Peyer's patch (tissue), 4 donors: ENCODE measurements around the gene USP34. TPM values are rescaled to one million over a fixed set of nuclear protein-coding genes. Genes with fewer than 3 reads are reported as not detected.
"Not testable (repeated sequence)": the region's sequence is repeated elsewhere in the genome, so short reads cannot be mapped to it uniquely, and the experiment has no call there.

ENCODE experiments used
- DNase-seq, 3 donors: peaks; one replicate each; pipeline ENCODE4 v3.0.0-alpha.2; 2017 to 2019
- H3K27ac ChIP-seq, 4 donors: fragments of 200-600 bp; sonication (generic); one replicate each; pipeline ENCODE4 v1.5.1; 2016 to 2019
- H3K27me3 ChIP-seq, 2 donors: fragments of 200-600 bp; sonication (generic); one replicate each; pipeline ENCODE4 v1.5.1; 2019
- H3K36me3 ChIP-seq, 3 donors: fragments of 200-600 bp; sonication (generic); one replicate each; pipeline ENCODE4 v1.5.1; 2016 to 2019
- H3K4me1 ChIP-seq, 4 donors: fragments of 200-600 bp; sonication (generic); one replicate each; pipeline ENCODE4 v1.5.1; 2016 to 2019
- H3K4me3 ChIP-seq, 4 donors: fragments of 200-600 bp; sonication (generic); 1 replicate in 3 of 4; 2 replicates in 1 of 4; pipeline ENCODE4 v1.5.1; 2016 to 2019; ENCODE audit warnings: mild to moderate bottlenecking in 1 of 4
- H3K9me3 ChIP-seq, 4 donors: fragments of 200-600 bp; sonication (generic); one replicate each; pipeline ENCODE4 v1.5.1; 2016 to 2019; ENCODE audit warnings: mild to moderate bottlenecking in 1 of 4
- POLR2A ChIP-seq, 2 donors: fragments of 450-650 bp; IDR thresholded peaks; one replicate each; pipeline ENCODE4 v1.5.1; 2017; ENCODE audit warnings: antibody characterized with exemption in 2 of 2, mild to moderate bottlenecking in 2 of 2, moderate library complexity in 2 of 2
- total RNA-seq, 4 donors: library from RNA; depleted of rRNA; stranded (reverse); fragments of >200 nt; gene quantifications; one replicate each; pipeline ENCODE4 v1.1.0, GENCODE V29; 2016
- TF ChIP-seq, protein P1 (sequence below), 6 experiments: fragments of 450-650 bp in 4 of 6; fragments of 200-600 bp in 2 of 6; sonication (generic) in 1 of 6; IDR thresholded peaks; one replicate each; pipeline ENCODE4 v1.5.1; 2017 to 2019; ENCODE audit warnings: antibody characterized with exemption in 6 of 6, mild to moderate bottlenecking in 3 of 6, moderate library complexity in 1 of 6

USP34 gene
- total RNA-seq, 4 donors from 2014 or later, result 148 to 201 (median 172) TPM

DNA sequence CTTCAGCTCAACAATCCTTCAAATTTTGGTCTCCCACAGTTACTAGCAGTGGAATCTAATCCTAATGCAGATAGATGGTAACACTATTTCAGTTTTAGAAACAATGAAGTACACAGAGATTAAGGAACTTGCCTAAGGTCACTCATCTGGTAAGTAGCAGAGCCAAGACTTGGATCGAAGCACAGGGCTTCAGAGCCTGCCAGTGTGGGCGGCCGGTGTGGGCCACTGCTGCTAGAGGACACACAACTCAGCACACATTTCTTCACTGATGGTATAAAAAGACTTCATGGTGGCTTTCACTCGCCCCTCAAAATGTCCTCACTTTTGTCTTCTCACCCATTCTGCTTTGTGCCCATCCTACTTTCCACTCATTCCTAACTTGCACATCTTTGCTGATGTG lies 297.8 kb downstream of the USP34 start:
- no peak overlapping the region for H3K27ac ChIP-seq
- TF ChIP-seq, protein P1, sequence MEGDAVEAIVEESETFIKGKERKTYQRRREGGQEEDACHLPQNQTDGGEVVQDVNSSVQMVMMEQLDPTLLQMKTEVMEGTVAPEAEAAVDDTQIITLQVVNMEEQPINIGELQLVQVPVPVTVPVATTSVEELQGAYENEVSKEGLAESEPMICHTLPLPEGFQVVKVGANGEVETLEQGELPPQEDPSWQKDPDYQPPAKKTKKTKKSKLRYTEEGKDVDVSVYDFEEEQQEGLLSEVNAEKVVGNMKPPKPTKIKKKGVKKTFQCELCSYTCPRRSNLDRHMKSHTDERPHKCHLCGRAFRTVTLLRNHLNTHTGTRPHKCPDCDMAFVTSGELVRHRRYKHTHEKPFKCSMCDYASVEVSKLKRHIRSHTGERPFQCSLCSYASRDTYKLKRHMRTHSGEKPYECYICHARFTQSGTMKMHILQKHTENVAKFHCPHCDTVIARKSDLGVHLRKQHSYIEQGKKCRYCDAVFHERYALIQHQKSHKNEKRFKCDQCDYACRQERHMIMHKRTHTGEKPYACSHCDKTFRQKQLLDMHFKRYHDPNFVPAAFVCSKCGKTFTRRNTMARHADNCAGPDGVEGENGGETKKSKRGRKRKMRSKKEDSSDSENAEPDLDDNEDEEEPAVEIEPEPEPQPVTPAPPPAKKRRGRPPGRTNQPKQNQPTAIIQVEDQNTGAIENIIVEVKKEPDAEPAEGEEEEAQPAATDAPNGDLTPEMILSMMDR (IDR thresholded peaks at IDR 0.05), result no peak
- no peak for TF ChIP-seq POLR2A (IDR thresholded peaks at IDR 0.05)
- no peaks in the 10 kb centered on the region for H3K9me3 ChIP-seq

DNA sequence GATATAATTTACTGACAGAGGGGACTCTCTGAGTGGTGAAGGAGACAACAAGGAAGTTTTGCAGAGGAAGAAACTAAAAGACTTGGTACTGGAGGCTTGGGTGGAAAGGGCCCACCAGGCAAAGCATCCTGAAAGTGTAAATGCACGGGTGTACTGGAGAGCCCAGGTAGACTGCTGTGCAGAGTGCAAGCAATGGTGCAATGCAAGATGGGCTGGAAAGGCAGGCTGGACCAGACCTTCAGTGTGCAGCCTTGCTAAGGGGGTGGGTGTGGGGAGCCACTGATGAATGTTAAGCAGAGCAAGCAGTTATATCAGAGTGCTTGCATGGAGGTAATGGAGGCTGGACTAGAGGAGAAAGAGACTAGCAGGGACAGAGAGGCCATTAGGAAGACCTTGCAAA lies 298.2 kb downstream of the USP34 start:
- Histone ChIP-seq H3K4me1 (peaks cover 0 to 5% (median 0%) of the 10 kb centered on the region in 4 donors), H3K9me3 (no peaks in the 10 kb centered on the region), H3K4me3 (no peak overlapping the region), H3K27me3 (no peaks in the 10 kb centered on the region), H3K36me3 (no peaks in the 10 kb centered on the region), H3K27ac (no peak overlapping the region)
- TF ChIP-seq, protein P1 (IDR thresholded peaks at IDR 0.05), result no peak
- no peak for DNase-seq

More for the DNA sequence above, 297.8 kb downstream of the USP34 start:
- no peak for DNase-seq
- peaks cover 0 to 7% (median 0%) of the 10 kb centered on the region in 4 donors for H3K4me1 ChIP-seq
- no peak overlapping the region for H3K4me3 ChIP-seq
- no peaks in the 10 kb centered on the region for H3K36me3 ChIP-seq
- H3K27me3 ChIP-seq, result no peaks in the 10 kb centered on the region

DNA sequence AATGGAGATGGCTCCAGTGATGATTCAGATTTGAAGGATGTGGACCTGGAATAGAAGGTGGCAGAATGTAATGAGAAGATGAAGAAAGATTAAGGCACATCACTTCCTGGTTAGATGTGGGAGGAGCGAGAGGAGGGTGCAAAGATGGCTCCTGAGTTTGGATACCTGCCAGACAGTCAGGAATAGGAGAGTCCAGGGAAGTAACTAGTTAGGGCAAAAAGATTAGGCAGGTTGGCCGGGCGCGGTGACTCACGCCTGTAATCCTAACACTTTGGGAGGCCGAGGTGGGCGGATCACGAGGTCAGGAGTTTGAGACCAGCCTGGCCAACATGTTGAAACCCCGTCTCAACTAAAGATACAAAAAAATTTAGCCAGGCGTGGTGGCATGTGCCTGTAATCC lies 303.3 kb downstream of the USP34 start:
- Histone ChIP-seq H3K27ac (no peak overlapping the region), H3K36me3 (peaks cover 0 to 24% (median 0%) of the 10 kb centered on the region in 3 donors), H3K27me3 (no peaks in the 10 kb centered on the region), H3K4me1 (no peaks in the 10 kb centered on the region), H3K4me3 (no peak overlapping the region), H3K9me3 (no peaks in the 10 kb centered on the region)
- TF ChIP-seq POLR2A (IDR thresholded peaks at IDR 0.05), result no peak
- TF ChIP-seq, protein P1 (IDR thresholded peaks at IDR 0.05), result no peak
- no peak for DNase-seq

DNA sequence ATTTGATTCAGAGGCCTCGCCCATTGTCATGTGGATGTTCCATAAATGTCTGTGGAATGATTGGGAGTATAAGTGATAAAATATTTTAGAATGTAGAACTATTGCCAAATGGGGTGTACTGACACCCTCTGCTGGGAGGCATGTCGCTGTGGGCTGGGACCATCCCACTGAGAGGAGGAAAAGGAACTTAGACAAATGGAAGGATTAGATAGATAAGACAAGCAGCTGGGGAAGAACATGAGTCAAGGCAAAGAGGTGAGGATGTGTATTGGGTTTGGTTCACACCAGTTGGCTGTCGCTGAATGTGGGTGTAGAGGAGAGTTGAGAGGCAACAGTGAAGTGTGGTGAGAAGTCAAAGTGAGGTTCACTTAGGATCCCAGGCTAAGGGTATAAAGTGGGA lies 304.9 kb downstream of the USP34 start:
- TF ChIP-seq, protein P1 (IDR thresholded peaks at IDR 0.05), result no peak
- Histone ChIP-seq H3K4me3 (no peak overlapping the region), H3K9me3 (no peaks in the 10 kb centered on the region)

DNA sequence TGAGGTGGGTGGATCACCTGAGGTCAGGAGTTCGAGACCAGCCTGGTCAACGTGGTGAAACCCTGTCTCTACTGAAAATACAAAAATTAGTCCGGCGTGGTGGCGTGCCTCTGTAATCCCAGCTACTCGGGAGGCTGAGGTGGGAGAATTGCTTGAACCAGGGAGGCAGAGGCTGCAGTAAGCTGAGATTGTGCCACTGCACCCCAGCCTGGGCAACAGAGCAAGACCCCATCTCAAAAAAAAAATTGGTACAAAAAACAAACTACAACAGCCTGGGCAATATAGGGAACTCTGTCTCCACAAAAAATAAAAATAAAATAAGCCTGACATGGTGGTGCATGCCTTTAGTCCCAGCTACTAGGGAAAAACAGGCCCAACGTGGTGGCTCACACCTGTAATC lies 305.8 kb downstream of the USP34 start:
- DNase-seq, H3K27me3 ChIP-seq, H3K4me3 ChIP-seq, H3K4me1 ChIP-seq, H3K9me3 ChIP-seq, H3K27ac ChIP-seq: not testable (repeated sequence)
- H3K36me3 ChIP-seq, result peaks cover 0 to 24% (median 0%) of the 10 kb centered on the region in 3 donors

More for the DNA sequence above, 304.9 kb downstream of the USP34 start:
- Histone ChIP-seq H3K27ac (no peak overlapping the region), H3K36me3 (peaks cover 0 to 24% (median 0%) of the 10 kb centered on the region in 3 donors), H3K4me1 (no peaks in the 10 kb centered on the region), H3K27me3 (no peaks in the 10 kb centered on the region)
- DNase-seq, result no peak

DNA sequence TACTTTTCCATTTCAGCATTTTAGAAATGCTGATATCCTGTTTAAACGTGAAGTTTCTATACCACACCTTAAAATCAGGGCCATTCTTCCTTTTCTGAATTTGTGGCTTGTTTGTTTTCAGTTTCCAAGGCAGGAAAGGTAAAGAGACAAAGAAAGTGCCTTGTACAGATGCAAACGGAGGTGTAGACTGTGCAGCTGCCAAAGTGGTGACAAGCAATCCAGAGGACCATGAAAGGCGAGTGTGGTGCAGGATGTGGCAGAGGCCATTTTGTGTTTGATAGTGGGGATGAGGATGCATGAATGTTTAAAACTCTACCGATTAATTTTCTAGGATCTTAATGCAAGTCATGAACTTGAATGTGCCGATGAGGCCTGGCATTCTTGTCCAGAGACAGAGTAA lies 308.2 kb downstream of the USP34 start:
- Histone ChIP-seq H3K27me3 (no peaks in the 10 kb centered on the region), H3K9me3 (no peaks in the 10 kb centered on the region), H3K36me3 (peaks cover 0 to 24% (median 0%) of the 10 kb centered on the region in 3 donors), H3K4me3 (no peak overlapping the region), H3K4me1 (no peaks in the 10 kb centered on the region), H3K27ac (no peak overlapping the region)
- no peak for TF ChIP-seq POLR2A (IDR thresholded peaks at IDR 0.05)
- TF ChIP-seq, protein P1 (IDR thresholded peaks at IDR 0.05), result no peak
- no peak for DNase-seq
